ENCODE data around the gene LARGE1. TPM values are rescaled to one million over a fixed set of nuclear protein-coding genes. Genes with fewer than 3 reads are reported as not detected.

The LARGE1 gene
- total and polyA plus RNA-seq, 2 of the 13 experiments (the other 11 are each of a cell fraction or from before 2014, with no cell fraction given) = 8.4 to 11.0 TPM

DNA sequence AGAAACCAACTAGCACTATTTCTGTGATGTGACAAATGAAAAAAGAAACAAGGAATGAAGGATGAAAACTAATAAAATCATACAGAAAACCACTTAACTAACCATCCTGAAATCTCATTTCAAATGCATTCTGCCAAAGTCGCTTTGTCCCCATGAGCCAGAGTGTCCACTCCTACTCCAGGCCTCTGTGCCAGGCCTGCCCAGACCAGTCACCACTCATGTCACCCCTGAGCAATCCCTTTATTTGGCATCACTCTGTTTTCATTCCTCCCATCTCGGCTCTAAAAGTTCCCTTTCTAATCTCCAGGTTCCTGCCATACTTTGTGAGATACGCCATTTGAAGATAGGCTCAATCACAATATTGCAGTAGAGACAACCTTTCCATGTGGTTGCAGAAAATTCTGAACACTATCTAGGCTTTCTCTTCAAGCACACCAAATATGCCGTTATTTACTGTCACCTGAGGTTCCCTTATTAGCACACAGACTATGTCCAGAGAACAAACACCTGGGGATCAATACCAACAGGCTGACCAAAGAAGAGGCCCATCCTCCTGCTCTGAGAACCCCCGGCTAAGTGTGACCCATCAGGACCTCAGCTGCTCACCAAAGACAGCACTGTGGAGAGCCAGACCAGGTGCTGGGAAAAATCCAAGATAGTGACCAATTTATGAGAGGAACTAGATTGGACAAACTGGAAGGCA is 202.4 kb downstream of the LARGE1 start:
- POLR2A ChIA-PET = no interaction called here
- CTCF ChIA-PET (ENCODE audit: low intra/inter-chr PET ratio, low total read pairs) = no interaction called here
- Histone ChIP-seq H3K4me3 (replicated peaks in 1 of 3; ENCODE audit: insufficient read depth in 1 of 3, low read depth in 2 of 3, low read length in 3 of 3) (no peak overlapping the region), H4K20me1 (ENCODE audit: insufficient read depth, low read length) (no peaks in the 10 kb centered on the region), H2AFZ (ENCODE audit: low read length) (no peak overlapping the region), H3K27ac (ENCODE audit: extremely low read length, insufficient read depth, low read length) (no peak overlapping the region), H3K79me2 (ENCODE audit: insufficient read depth, low read length) (no peaks in the 10 kb centered on the region), H3K9ac (ENCODE audit: insufficient read depth, low read depth, low read length) (no peak overlapping the region), H3K27me3 (ENCODE audit: control insufficient read depth in 1 of 2, insufficient read depth in 2 of 2, low read length in 2 of 2) (no peaks in the 10 kb centered on the region), H3K36me3 (replicated peaks in 1 of 2; ENCODE audit: control insufficient read depth in 1 of 2, insufficient read depth in 2 of 2, low read length in 2 of 2) (no peaks in the 10 kb centered on the region), H3K9me3 (ENCODE audit: low read length) (peaks cover 10% of the 10 kb centered on the region; the same call in 1 of the 2 replicates), H3K4me1 (ENCODE audit: insufficient read depth, low read length) (peaks cover 40% of the 10 kb centered on the region), H3K4me2 (ENCODE audit: low read depth, low read length) (no peak overlapping the region)
- in situ Hi-C loops (cut with HindIII; ENCODE audit: extremely low pct_ligation_motif_present, low pct_unique_long_range_greater_than_20kb) (no loop called here), intact Hi-C loops (cut with micrococcal nuclease; ENCODE audit: unreplicated experiment) (no loop called here)
- WGBS (ENCODE audit: low lambda C conversion rate) = 66% methylated on average over 5 of the region's 5 CpGs
- DNase-seq (ENCODE audit: low spot score) (no peak), FAIRE-seq (no peak), ATAC-seq (peak; percentile 81)
- TF ChIP-seq HDAC1 (CRISPR knock-in tag; IDR thresholded peaks at IDR 0.05) (no peak), ETV5 (CRISPR knock-in tag; IDR thresholded peaks at IDR 0.05; ENCODE audit: borderline replicate concordance) (no peak), ARNT2 (CRISPR knock-in tag; IDR thresholded peaks at IDR 0.05; ENCODE audit: low read depth) (no peak), BCL6 (CRISPR knock-in tag; IDR thresholded peaks at IDR 0.05) (peak; percentile 67), ARNT (IDR thresholded peaks at IDR 0.05) (no peak), NBN (conservative IDR thresholded peaks at IDR 0.05) (no peak), BHLHE40 (IDR thresholded peaks at IDR 0.05; ENCODE audit: low read length) (0 out of 2 replicates have a peak, but pooled peaks have one; percentile 18), SOX6 (IDR thresholded peaks at IDR 0.05) (no peak), SOX6 (CRISPR knock-in tag; IDR thresholded peaks at IDR 0.05) (0 out of 2 replicates have a peak, but pooled peaks have one; percentile 19), ZNF24 (IDR thresholded peaks at IDR 0.05) (no peak), TBX2 (CRISPR knock-in tag; IDR thresholded peaks at IDR 0.05; ENCODE audit: borderline replicate concordance) (no peak), ZNF44 (CRISPR knock-in tag; IDR thresholded peaks at IDR 0.05) (no peak), GATAD2A (CRISPR knock-in tag; IDR thresholded peaks at IDR 0.05) (0 out of 2 replicates have a peak, but pooled peaks have one; percentile 17), PLRG1 (conservative IDR thresholded peaks at IDR 0.05) (no peak), HOXA3 (CRISPR knock-in tag; IDR thresholded peaks at IDR 0.05) (no peak), HHEX (CRISPR knock-in tag; IDR thresholded peaks at IDR 0.05) (0 out of 2 replicates have a peak, but pooled peaks have one; percentile 17), MED8 (CRISPR knock-in tag; IDR thresholded peaks at IDR 0.05; ENCODE audit: insufficient replicate concordance) (no peak), SPEN (CRISPR knock-in tag; IDR thresholded peaks at IDR 0.05; ENCODE audit: low read depth) (no peak), ZSCAN22 (CRISPR knock-in tag; IDR thresholded peaks at IDR 0.05) (no peak), PCBP2 (optimal IDR thresholded peaks at IDR 0.05; ENCODE audit: low read depth, low read length, poor library complexity, severe bottlenecking) (no peak)
- TF ChIP-seq, protein P1, sequence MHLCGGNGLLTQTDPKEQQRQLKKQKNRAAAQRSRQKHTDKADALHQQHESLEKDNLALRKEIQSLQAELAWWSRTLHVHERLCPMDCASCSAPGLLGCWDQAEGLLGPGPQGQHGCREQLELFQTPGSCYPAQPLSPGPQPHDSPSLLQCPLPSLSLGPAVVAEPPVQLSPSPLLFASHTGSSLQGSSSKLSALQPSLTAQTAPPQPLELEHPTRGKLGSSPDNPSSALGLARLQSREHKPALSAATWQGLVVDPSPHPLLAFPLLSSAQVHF (CRISPR knock-in tag; IDR thresholded peaks at IDR 0.05) = no peak
- TF ChIP-seq, protein P2, sequence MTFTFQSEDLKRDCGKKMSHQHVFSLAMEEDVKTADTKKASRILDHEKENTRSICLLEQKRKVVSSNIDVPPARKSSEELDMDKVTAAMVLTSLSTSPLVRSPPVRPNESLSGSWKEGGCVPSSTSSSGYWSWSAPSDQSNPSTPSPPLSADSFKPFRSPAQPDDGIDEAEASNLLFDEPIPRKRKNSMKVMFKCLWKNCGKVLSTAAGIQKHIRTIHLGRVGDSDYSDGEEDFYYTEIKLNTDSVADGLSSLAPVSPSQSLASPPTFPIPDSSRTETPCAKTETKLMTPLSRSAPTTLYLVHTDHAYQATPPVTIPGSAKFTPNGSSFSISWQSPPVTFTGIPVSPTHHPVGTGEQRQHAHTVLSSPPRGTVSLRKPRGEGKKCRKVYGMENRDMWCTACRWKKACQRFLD (CRISPR knock-in tag; IDR thresholded peaks at IDR 0.05; ENCODE audit: borderline replicate concordance) = no peak
- TF ChIP-seq, protein P3, sequence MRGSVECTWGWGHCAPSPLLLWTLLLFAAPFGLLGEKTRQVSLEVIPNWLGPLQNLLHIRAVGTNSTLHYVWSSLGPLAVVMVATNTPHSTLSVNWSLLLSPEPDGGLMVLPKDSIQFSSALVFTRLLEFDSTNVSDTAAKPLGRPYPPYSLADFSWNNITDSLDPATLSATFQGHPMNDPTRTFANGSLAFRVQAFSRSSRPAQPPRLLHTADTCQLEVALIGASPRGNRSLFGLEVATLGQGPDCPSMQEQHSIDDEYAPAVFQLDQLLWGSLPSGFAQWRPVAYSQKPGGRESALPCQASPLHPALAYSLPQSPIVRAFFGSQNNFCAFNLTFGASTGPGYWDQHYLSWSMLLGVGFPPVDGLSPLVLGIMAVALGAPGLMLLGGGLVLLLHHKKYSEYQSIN (CRISPR knock-in tag; IDR thresholded peaks at IDR 0.05; ENCODE audit: borderline replicate concordance) = no peak
- no TSS peak for BruUV-seq (replicated peaks)
